HUDEP-2 (cell line): Measurements from ENCODE around the gene SEMA4C.

Source experiments
- DNase-seq, 76 experiments: peaks; one replicate each; lab custom pipeline; 2025; ENCODE audit not compliant: unreplicated experiment in 76 of 76; lab: John Stamatoyannopoulos, UW

Gene SEMA4C

GRCh38 chr2:96883306-96883705 lies 13.4 kb upstream of the SEMA4C start:
- no peak for DNase-seq

- DNase-seq: no peak
Observed at GRCh38 chr2:96882906-96883305, 13.0 kb upstream of the SEMA4C start.

DNA sequence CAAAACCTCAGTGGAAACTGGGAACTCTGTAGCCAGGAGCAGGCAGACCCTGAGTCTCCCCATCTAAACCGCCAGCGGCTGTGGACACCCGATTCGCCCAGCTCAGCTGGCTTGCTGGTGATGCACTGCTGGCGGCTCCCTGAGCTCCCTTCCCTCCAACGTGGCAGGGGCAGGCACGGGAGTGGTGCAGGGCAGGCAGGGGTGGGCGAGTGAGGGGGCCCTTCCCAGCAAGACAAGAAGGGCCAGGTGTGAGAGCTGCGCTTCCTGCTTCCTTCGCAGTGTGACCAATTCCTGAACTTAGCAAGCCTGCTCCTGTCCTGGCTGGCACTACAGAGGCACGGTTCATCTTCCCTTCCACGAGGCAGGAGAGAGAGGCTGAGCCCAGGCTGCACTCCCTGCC lies 12.3 kb upstream of the SEMA4C start:
- DNase-seq: no peak

DNA sequence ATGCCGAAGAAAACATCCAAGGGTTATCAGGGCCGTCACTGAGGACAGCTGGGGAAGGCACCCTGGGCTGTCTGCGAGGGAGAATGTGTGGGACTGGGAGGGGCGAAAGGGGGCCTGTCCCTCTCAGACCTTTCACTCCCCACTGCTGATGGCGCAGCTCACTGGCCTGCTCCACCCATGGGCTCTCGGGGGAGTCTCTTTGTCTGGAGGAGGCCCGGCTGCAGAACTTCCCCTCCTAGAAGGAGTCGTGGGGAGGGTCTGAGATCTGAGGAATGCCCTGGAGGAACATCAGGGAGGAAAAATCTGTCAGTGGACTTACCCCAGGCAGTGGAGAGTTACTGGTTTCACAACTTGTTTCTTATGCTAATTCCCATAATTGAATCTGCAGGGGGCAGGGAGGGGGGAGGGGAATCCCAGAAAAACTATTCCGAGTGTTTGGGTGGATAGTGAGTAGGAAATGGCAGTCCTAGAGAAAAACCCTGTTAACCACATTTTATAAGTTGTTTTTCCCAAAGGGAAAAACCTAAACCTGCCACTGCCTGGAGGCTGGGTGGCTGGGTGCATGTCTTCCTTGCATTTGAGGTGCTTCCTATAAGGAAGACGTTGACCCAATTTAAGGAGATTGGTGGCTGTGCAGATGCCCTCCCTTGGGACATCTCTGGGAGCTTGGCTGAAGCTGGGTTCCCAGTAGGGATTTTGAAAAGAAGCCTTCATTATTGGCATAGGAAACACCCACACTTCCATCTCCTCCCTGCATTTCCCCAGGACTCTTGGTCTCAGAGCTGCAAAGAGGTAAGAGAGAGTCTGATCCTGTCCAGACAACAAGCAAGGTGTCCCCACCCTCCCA lies 11.7 kb upstream of the SEMA4C start:
- DNase-seq: peak in 1 of 76 experiments; percentile 17

DNA sequence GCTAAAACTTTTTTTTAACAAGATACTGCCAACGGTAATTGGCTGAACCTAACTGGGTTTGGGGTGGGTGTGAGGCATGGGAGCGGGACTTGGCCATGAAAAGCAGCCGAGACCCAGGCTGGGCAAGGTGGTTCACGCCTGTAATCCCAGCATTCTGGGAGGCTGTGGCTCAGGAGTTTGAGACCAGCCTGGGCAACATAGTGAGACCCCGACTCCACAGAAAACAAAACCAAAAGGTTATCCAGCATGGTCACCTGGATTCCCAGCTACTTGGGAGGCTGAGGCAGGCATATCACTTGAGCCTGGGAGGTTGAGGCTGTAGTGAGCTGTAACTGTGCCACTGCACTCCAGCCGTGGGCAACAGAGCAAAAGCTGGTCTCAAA lies 11.0 kb upstream of the SEMA4C start:
- no peak for DNase-seq

DNA sequence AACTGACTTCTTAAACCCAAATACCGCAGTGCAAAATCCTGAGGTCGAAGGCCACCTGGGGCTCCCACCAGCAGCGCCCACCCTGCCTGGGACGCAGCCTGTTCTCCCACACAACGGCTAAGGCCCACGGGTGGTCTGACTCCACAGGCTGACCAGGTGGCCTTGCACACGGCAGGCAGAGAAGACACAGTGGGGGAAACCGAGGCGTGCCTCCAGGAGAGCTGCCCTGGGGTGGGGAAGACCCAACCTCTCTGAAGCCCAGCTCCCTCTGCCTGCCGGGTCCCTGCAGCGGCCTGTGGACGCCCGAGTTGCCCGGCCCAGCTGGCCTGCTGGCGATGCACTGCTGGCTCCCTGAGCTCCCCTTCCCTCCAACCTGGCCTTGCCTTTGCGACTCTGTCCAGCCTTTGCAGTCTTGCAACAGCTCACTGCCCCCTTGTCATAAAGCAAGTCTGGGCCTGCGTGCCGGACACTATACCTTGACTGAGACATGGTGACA lies 9.7 kb upstream of the SEMA4C start:
- DNase-seq: no peak

DNA sequence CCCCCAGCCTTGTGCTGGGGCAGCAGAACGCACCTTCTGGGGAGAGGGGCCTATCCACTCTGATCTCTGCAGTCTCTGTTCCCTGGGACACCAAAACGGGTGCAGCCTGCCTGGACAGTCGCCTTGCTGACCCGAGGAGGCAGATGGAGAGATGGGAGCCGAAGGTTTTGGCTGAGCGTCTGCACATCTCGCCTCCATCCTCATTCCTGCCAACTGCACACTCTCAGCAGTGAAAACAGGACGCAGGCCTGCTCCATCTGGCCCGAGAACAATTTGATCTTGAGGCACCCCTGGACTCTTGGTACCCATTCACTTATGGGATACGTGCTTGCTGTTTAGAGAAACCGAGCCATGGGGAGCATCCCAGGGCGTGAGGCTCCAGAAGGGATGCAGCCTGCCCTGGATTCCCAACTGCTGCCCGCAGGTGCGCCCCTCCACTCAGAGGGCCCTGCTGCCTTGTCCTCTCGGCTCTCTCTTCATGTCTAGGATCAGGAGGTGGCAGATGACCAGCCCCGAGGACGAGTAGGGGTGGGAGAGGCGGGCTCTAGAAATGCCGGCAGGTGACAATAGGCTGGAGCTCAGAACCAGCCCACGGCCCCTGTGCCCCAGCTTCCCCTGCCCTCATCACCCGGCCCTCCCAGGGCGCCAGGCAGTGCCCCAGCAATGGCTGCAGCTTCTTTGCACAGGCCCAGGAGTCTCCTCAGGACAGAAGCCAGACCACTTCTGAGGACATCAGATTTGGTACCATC lies 9.1 kb upstream of the SEMA4C start:
- no peak for DNase-seq

DNA sequence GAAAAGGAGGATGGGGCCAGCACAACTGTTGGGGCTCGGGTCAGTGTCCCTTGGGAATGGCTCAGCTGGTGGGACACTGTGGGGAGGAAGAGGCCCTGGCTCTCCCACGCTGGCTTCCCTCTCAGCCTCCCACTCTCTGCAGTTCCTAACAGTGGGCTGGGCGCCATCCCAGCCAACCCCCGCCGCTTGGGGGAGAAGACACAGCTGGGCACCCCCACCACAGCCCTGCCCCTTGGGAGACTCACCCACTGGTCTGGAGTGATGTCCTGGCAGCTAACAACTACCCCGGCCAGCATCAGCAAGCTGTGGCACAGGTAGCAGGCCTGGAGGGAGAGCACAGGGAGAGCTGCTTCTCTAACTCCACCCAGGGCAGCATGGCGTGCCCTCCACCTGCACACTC lies 8.3 kb upstream of the SEMA4C start:
- peak in 1 of 76 experiments; percentile 37 for DNase-seq

- DNase-seq: peak in 68 of 76 experiments; percentile 3 to 82 (median 60)
Observed at GRCh38 chr2:96877631-96878092, 7.8 kb upstream of the SEMA4C start.

DNA sequence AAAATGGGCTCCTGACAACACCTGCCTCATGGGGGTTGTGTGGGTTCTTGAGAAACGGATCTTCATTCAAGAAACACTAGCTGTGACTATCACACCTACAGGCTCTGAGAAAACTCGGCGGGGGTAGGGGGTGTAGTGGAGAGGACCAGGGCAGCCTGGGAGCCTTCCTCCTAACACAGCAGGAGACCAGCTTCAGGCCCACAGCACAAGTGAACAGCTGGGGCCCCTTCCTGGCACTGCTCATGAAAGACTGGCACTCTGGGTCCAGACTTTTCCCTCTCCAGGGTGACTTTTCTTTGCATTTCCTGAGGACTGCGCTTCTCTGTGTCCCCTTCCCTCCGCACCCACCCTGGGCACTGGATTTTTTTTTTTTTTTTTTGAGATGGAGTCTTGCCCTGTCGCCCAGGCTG lies 7.2 kb upstream of the SEMA4C start:
- DNase-seq: peak in 3 of 76 experiments; percentile 21 to 38 (median 36)

GRCh38 chr2:96876269-96877041 lies 6.6 kb upstream of the SEMA4C start:
- DNase-seq: no peak

- peak in 1 of 76 experiments; percentile 16 for DNase-seq
Observed at GRCh38 chr2:96875498-96876268, 5.8 kb upstream of the SEMA4C start.

DNA sequence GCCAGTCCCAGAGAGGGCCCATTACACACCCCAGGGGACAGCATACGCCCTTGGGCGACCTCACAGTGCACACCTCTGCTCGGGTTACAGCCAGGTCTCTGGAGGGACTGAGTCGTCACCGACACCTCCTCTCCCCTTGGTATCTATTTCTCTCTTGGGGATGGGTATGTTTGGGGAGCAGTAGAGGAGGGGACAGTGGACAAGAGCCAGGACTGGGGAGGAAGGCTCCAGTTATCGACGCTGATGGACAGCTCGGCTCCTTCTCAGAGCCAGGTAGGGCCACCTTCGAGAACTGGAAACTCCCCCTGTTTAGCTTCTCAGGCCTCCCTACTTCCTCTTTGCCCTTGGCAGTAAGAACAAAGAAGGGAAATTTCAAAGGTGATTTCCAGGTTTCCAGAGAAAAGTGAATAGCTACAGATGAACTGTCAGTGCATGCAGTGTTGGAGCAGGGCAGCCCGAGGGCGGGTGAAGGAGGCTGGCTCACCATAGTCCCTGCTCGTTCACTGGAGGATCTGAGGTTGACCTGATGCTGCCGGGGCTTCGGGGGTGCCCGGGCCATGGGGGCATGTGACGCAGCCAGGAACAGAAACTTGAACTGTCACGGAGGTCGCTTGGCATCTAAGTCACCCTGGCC lies 4.4 kb upstream of the SEMA4C start:
- no peak for DNase-seq

DNA sequence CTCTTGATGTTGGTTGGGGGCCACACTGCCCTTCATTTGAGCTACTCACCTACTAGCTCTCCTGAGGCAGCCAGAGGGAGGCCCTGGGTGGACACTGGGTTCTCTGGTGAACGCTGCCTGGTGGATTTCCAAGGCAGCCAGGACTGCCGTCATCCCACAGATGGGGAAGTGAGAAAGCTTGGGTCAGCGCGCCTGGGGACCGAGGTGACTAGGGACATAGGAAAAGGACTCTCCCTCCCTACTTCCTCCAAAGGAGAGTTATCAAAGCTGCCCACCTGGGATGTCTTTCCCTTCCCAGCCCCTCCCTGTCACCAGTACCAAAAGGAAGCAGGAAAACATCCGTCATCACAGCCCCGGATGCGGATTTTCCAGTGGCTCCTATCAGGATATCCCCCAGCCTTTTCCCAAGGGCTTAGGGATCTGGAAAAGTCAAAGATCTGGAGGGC lies 3.8 kb upstream of the SEMA4C start:
- no peak for DNase-seq

- no peak for DNase-seq
Observed at GRCh38 chr2:96872591-96873349, 2.9 kb upstream of the SEMA4C start.

- peak in 66 of 76 experiments; percentile 4 to 74 (median 47) for DNase-seq
Observed at GRCh38 chr2:96870626-96871255, 861 bp upstream of the SEMA4C start.

DNA sequence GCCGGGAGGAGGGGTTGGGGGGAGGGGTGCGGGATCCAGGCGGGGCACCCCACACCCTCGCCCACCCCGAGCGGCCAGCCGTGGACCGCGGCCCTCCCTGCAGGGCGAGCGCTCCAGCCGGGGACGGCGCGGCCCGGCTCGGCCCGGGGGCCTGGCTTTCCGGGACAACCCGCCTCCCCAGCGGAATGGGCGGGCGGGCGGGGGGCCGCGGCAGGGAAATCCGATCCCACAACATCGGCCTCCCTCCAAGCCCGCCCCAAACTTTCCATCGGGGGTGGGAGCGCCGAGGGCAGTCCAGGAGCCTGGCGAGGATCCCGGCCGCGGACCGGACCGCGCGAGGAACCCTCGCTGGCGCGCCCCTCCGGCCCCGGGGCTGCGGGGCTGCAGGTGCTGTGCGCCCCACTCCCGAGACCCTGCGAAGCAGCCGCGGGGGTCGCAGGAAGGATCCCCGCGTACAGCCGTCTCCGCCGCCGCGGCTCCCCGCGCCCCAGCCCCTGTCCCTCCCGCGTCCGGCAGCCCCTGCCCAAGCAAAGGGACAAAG lies 529 bp downstream of the SEMA4C start:
- peak in 1 of 76 experiments; percentile 43 for DNase-seq
